ENCODE results near the gene UROC1.

Gene UROC1

GRCh38 chr3:126478581-126479310 lies 38.8 kb downstream of the UROC1 start:
- DNase-seq (ENCODE audit: low read depth in 3 of 3), result no peak

DNA sequence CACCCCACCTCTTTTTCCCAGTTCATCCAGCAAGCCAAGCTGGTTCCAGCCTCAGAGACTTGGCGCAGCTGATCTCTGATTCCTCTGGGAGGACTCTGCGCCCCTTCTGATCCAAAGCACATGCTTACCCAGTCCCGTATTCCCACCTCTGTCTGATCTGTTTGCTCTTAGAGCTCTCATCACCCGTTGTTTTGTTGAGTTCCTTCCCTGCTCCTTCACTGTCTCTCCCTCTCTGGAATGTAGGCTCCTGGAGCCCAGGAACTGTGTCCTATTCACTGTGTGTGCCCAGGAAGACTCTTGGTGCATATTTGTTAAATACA lies 40.6 kb downstream of the UROC1 start:
- no peak for DNase-seq (ENCODE audit: low read depth in 3 of 3)

DNA sequence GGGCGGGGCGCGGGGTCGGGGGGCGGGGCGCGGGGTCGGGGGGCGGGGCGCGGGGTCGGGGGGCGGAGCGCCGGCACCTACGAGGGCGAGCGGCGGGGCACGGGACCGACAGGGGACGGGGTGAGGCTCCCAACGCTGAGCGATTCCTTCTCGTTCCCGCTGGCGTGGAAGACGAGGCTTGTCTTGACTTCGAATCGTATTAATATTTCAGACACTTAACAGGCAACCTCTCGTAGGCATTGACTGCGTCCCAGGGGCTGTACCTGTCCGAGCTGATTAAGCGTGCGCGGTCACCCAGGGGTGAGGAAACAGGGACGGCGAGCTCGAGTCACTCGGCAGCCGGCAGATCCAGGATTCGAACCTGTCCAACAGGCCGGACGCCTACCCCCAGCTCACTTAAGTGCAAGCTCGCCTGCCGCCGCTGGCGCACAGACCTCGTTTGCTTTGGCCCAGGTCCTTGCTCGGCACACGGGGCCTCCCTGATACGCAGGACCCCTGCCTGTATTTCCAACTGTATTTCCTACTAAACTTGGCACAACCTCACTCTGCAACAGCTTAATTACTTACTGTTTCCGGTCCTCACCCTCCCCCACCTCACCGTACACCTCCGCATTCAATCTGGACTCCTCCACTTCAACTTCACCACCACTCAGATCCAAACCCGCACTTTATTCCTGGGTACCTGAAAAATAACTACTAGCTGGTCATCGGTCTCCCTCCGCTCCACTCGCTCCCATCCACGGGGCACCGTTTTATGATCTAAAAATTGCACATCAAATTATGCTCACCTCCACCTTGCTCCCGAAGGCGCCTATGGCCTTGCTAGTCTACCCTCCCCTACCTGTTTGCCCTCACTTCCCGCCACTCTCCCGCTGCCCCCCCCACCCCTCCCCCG lies 41.2 kb downstream of the UROC1 start:
- no peak for DNase-seq (ENCODE audit: low read depth in 3 of 3)

- peak; percentile 88 for DNase-seq (ENCODE audit: low read depth in 3 of 3)
Measured at GRCh38 chr3:126475413-126476114, 42.0 kb downstream of the UROC1 start, which contains the start of gene ZXDC. Gene ZXDC (minus strand): TSS chr3:126475891. CDS start chr3:126475865, 26 bp downstream.

DNA sequence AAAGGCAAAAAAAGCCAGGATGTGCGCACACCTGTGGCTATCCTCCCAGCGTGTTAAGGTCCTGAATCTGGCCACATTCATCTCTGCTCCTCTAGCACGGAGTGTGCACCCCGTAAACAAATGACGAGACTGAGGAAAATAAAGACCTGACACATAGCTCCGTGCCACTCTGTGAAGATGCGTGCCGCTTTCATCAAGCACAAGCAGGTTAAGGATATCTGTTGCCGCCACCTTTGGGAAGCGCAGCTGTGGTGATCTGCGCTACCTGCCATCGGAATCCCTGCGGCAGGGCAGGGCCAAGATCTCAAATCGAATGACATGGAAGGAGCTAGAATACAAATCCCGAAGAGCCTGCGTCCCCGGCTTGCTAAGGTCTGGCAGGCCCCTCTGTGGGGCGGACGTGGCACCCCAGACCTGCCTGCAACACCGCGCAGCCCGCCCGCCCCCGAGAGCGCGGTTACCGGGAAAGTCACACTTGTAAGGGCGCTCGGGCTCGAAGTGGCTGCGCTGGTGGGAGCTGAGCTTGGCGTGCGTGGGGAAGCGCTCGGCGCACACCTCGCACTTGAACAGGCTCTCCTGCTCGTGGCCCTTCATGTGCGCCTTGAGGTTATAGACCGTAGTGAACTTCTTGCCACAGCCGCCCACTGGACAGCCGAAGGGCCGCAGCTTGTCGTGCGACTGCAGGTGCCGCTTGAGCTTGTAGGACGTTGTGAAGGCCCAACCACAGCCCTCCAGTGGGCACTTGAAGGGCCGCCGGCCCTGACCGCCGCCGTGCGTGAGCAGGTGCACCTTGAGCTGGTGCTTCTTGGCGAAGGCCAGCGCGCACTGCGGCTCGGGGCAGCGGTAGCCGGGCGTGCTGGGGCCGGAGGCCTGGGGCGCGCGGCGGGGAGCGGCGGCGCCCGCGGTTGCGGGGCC lies 42.8 kb downstream of the UROC1 start:
- DNase-seq (ENCODE audit: low read depth in 3 of 3), result peak; percentile 14 to 28 (median 14)

- no peak for DNase-seq (ENCODE audit: low read depth in 3 of 3)
Measured at GRCh38 chr3:126473292-126474168, 44.0 kb downstream of the UROC1 start.

DNA sequence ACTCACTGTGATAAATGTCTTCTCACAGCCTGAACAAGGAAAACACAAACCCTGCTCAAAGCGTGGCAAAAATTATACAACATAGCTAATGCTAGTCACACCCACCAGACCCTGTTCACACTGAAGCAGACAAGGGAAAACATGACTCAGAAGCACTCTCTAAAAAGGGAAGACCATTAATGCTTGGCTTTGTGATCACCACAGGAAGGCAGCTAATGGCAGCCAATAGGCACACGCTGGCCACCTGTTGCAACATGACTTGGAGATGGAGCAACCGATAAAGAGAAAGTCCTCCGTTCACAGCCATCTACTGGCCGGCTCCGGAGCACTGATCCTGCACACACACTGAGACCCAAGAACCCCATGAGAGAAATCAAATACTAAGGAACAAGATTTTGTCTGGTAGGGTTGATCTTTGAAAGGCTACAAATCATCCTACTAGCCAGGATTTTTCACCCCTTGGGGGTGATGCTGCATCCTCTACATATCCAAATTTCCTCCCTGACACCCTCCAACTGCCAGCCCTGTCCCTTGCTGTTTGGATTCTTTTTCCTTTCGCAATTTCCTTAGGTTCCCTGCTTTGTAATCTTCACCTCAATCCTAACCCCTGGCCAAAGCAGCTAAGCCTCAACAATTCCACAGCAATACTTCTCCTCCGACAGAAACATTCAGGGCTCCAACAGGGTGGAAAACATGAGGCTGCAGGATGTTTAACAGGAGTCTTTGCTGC lies 45.1 kb downstream of the UROC1 start:
- no peak for DNase-seq (ENCODE audit: low read depth in 3 of 3)

DNA sequence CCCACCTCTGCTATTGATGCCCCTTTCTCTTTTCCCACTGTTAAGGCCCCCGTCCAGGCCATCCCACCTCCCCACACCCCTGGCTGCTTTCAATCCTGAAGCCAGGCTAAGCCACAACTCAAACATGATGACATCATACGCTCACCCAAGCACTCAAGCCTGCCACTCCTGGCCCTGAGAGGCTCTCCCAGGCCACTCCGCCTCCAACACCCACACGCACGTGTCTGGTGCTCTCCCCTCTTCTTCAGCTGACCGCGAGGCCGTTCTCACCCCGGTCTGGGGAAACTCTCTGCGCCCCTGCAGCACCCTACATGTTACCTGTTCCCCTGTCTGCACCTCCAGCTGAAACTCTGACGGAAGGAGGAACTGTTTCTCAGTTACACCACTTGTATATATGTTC lies 48.1 kb downstream of the UROC1 start:
- DNase-seq (ENCODE audit: low read depth in 3 of 3), result no peak

DNA sequence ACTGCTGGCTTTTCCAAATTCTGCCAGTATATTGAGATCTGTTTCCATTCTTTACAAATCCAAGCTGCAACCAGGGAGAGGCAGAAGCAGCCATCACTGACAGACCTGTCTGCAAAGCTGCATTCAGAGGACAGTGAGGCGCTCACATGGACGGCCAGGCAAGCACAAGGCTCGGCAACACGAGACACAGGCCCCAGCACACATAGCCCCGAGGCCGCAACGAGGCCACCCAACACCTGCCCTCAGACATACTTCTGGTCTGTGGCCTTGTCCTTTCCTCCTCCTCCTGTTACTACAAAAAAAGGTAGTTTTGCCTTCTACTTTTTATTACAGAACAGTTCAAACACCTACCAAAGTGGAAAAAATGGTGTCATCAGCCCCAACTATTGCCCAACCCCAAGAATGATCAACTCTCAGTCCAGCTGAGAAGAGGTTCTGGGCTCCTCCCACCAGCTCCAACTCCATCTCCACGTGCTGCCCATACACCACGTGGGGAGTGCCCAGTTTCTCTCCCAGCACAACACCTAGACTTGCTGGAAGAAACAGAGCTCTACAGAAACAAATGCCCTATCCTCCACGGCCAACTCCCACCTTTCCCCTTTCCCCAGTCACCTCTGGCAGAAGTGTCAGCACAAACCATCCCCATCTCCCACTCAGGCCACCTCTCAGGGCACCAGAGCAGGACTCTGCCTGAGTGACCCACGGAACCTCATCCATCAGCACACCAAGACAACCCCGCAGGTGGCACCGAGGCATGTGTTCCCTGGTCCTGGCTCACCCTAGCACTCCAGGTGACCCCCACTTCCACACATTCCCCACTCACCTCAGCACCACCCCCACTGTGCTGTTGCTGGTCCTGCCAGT lies 49.3 kb downstream of the UROC1 start:
- DNase-seq (ENCODE audit: low read depth in 3 of 3), result no peak

- no peak for DNase-seq (ENCODE audit: low read depth in 3 of 3)
Measured at GRCh38 chr3:126467611-126467955, 50.0 kb downstream of the UROC1 start.

- no peak for DNase-seq (ENCODE audit: low read depth in 3 of 3)
Measured at GRCh38 chr3:126466886-126467610, 50.5 kb downstream of the UROC1 start.

DNA sequence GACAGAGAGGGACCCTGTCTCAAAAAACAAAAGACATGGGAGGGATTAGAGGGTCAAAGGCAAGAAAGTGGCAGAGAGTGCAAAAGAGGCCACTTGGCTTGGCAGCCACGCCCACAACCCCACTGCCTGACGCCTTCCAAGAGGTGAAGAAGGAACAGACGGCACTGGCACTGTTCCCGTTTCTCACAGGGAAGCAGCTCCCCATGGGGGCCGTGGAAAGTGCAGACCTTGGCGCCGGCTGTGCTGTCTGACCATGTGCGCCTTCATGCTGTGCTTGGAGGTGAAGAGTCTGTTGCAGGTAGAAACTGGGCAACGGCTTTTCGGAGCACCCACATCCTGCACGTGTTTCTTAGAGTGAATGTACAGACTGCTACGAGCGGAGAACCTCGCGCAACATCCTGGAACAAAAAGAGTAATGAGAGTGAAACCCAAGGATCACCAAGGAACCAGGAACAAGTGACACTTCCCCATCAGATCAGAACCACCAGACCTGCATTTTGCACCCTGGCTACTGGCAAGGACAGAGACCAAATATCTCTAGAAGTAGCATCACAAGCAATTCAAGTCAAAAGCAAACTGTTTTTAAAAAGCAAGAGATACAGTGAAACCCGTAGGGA lies 51.5 kb downstream of the UROC1 start:
- no peak for DNase-seq (ENCODE audit: low read depth in 3 of 3)

DNA sequence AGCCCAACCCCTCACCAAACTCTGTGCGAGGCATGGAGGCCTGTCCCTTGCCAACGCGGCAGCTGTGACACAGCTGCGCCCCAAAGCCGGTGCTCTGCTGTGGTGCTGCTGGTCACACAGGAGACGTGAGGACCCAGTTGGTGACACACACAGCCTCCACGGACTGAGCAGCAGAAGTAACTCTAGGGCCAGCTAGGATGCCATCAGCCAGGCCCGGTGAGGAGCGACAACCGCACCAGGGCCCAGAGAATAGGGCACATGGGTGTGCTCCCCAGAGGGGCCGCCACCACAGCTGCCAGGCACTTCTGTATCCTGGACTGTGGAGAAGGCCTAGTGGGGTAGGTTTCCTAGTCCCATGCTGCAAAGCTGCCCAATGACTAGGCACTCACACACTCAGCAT lies 52.6 kb downstream of the UROC1 start:
- no peak for DNase-seq (ENCODE audit: low read depth in 3 of 3)

DNA sequence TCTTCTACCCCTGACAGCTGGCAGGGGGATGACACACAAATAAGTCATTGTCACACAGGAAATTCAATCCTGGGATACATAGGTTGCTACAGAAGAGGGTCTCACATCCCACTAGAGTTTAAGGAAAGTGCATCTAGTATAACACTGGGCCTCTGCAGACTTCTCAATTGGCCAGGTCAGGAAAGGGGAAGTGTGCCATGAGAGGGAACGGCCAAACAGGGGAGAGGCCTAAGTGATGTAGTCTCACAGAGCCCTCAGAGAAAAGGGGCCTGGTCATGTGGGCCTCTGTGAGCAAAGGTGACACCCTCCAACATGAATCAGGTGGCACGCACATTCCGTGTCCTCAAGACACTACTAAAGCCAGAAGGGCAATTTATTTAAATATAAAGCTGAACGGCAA lies 53.1 kb downstream of the UROC1 start:
- no peak for DNase-seq (ENCODE audit: low read depth in 3 of 3)

- DNase-seq (ENCODE audit: low read depth in 3 of 3), result no peak
Measured at GRCh38 chr3:126464093-126464492, 53.5 kb downstream of the UROC1 start.

DNA sequence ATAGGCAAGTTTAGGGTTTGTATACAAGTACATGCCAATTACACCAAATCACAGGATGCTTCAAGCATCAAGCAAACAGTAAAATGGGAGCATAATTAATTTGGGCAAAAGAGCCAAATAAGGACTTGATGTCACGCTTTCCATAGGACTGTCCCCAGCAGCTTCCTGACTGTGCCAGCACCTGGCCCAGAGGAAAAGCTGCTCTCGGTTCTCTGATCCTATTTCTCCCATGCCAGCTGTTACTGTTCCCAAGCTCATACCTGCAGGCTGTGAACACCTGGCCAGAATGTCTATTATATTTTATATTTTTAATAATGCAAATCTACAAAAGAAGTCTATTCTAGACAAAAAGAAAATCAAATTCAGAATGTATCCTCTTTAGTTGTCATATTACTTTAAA lies 54.1 kb downstream of the UROC1 start:
- DNase-seq (ENCODE audit: low read depth in 3 of 3), result no peak

- DNase-seq (ENCODE audit: low read depth in 3 of 3), result no peak
Measured at GRCh38 chr3:126461450-126462070, 56.0 kb downstream of the UROC1 start.
